Hepatocyte (in vitro differentiated cells): ENCODE data around the gene MYLK2. TPM values are rescaled to one million over a fixed set of nuclear protein-coding genes. Genes with fewer than 3 reads are reported as not detected.

Experiments used
- DNase-seq: peaks from one replicate; pipeline ENCODE4 v3.0.0-alpha.2; 2016; ENCODE audit warnings: low spot score
- H2AFZ ChIP-seq: fragments of 200-600 bp; sonication (generic); 2 replicates; pipeline ENCODE4 v1.6.0; 2016; ENCODE audit warnings: antibody characterized with exemption, mild to moderate bottlenecking
- H3K27ac ChIP-seq: fragments of 200-600 bp; sonication (generic); 2 replicates; pipeline ENCODE4 v1.5.1; 2016; ENCODE audit warnings: mild to moderate bottlenecking
- H3K27me3 ChIP-seq: fragments of 200-600 bp; sonication (generic); 2 replicates; pipeline ENCODE4 v1.6.1; 2016
- H3K36me3 ChIP-seq: fragments of 200-600 bp; sonication (generic); replicated peaks from 2 replicates; pipeline ENCODE4 v1.5.1; 2016; ENCODE audit warnings: low read depth; ENCODE audit not compliant: insufficient read depth
- H3K4me1 ChIP-seq: fragments of 200-600 bp; sonication (generic); 2 replicates; pipeline ENCODE4 v1.5.1; 2016; ENCODE audit warnings: mild to moderate bottlenecking, moderate library complexity; ENCODE audit not compliant: insufficient read depth
- H3K4me2 ChIP-seq: fragments of 200-600 bp; sonication (generic); 2 replicates; pipeline ENCODE4 v1.6.0; 2016
- H3K4me3 ChIP-seq: fragments of 200-600 bp; sonication (generic); 2 replicates; pipeline ENCODE4 v1.5.1; 2016; ENCODE audit warnings: mild to moderate bottlenecking
- H3K79me2 ChIP-seq: fragments of 200-600 bp; sonication (generic); 2 replicates; pipeline ENCODE4 v1.6.0; 2017; ENCODE audit warnings: mild to moderate bottlenecking
- H3K9me2 ChIP-seq: fragments of 200-600 bp; sonication (generic); replicated peaks from 2 replicates; pipeline ENCODE4 v1.6.0; 2017; ENCODE audit warnings: mild to moderate bottlenecking; ENCODE audit not compliant: insufficient read depth
- H3K9me3 ChIP-seq: fragments of 200-600 bp; sonication (generic); 2 replicates; pipeline ENCODE4 v1.5.1; 2016; ENCODE audit warnings: low read depth, mild to moderate bottlenecking
- H4K20me1 ChIP-seq: fragments of 200-600 bp; sonication (generic); 2 replicates; pipeline ENCODE4 v1.6.0; 2016; ENCODE audit warnings: mild to moderate bottlenecking; ENCODE audit not compliant: insufficient read depth, poor library complexity, severe bottlenecking
- CTCF ChIP-seq: fragments of 200-600 bp; sonication (generic); IDR thresholded peaks from 2 replicates; pipeline ENCODE4 v1.5.1; 2016; ENCODE audit warnings: antibody characterized with exemption, mild to moderate bottlenecking; ENCODE audit not compliant: poor library complexity
- EZH2 ChIP-seq: fragments of 200-600 bp; sonication (generic); IDR thresholded peaks from 2 replicates; pipeline ENCODE4 v1.6.1; 2016; ENCODE audit warnings: antibody characterized with exemption, mild to moderate bottlenecking, borderline replicate concordance
- EZH2phosphoT487 ChIP-seq: fragments of 200-600 bp; sonication (generic); IDR thresholded peaks from one replicate; pipeline ENCODE4 v1.6.1; 2018; ENCODE audit warnings: antibody characterized with exemption, mild to moderate bottlenecking, low read depth, moderate library complexity; ENCODE audit not compliant: unreplicated experiment, severe bottlenecking
- WGBS: methylation state at CpG from one replicate; pipeline ENCODE4 v1.1.6; 2016; ENCODE audit warnings: low lambda C conversion rate; ENCODE audit errors: missing lambda C conversion rate; 5-methylcytosine and 5-hydroxymethylcytosine counted together
- polyA plus RNA-seq: library from polyadenylated mRNA; unstranded; fragments of >200 nt; fragmentation: Nextera tagmentation; extraction: Ambion mirVana; gene quantifications from 2 replicates; pipeline ENCODE4 v1.2.1, GENCODE V29; 2016
- total RNA-seq: library from RNA; depleted of rRNA; stranded (reverse); fragments of >200 nt; gene quantifications from 2 replicates; pipeline ENCODE4 v1.2.3, GENCODE V29; 2014

MYLK2 gene
- total and polyA plus RNA-seq, 2 experiments from 2014 or later: 0.33 TPM; not detected in 1

GRCh38 chr20:31875671-31876070, 56.5 kb downstream of the MYLK2 start:
- Histone ChIP-seq H3K9me2 (no peaks in the 10 kb centered on the region), H3K4me1 (peaks cover 7% of the 10 kb centered on the region), H3K36me3 (no peaks in the 10 kb centered on the region), H4K20me1 (no peaks in the 10 kb centered on the region), H3K4me2 (no peak overlapping the region), H3K4me3 (no peak overlapping the region), H3K27ac (no peak overlapping the region), H3K27me3 (no peaks in the 10 kb centered on the region), H3K79me2 (no peaks in the 10 kb centered on the region), H2AFZ (no peak overlapping the region), H3K9me3 (no peaks in the 10 kb centered on the region)
- no peak for DNase-seq
- TF ChIP-seq CTCF (no peak), EZH2 (no peak), EZH2phosphoT487 (no peak)
- WGBS: 95% methylated on average over 2 of the region's 2 CpGs

- Histone ChIP-seq H3K4me2 (no peak overlapping the region), H3K27ac (no peak overlapping the region), H4K20me1 (no peaks in the 10 kb centered on the region), H2AFZ (no peak overlapping the region), H3K4me1 (no peaks in the 10 kb centered on the region), H3K4me3 (no peak overlapping the region), H3K9me2 (no peaks in the 10 kb centered on the region), H3K9me3 (no peaks in the 10 kb centered on the region), H3K36me3 (no peaks in the 10 kb centered on the region), H3K79me2 (no peaks in the 10 kb centered on the region), H3K27me3 (no peaks in the 10 kb centered on the region)
- DNase-seq: no peak
- TF ChIP-seq CTCF: no peak
- TF ChIP-seq EZH2: no peak
- TF ChIP-seq EZH2phosphoT487: no peak
Measured at GRCh38 chr20:31877684-31878083, 58.5 kb downstream of the MYLK2 start.

DNA sequence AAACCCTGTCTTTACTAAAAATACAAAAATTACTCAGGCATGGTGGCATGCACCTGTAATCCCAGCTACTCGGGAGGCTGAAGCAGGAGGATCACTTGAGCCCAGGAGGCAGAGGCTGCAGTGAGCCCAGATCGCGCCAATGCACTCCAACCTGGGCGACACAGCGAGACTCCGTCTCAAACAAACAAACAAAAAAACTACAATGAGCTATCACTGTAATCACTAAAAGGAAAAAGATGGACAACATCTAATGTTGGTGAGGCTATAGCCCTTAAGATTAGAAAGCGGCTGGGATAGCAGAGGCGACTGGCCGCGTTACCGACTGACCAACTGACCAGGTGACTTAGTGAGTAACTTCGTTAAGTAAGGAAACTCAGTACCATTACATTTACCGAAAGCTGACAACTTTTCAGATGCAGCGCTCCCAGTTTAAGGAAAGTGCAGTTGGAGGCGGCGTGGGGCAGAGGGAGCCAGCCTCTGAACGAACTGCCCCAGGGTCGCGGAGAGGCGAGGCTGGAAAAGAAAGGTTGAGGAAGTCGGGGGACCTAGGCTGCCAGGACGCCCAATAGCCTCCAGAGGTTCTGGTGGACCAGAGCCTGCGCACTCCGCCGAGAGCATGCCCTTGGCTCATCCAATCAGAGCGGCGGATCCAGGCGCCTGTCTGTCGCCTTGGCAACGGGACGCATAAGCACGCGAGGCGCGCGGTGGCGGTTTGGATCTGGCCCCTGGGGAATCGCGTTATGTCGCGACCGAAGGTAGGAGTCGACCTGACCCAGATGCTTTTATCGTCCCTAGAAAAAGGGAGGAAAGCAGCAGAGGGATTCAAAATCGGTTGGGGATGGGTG, 60.2 kb downstream of the MYLK2 start:
- Histone ChIP-seq H2AFZ (peak overlapping the region; percentile 98), H3K9me3 (no peaks in the 10 kb centered on the region), H3K27me3 (no peaks in the 10 kb centered on the region), H3K36me3 (no peaks in the 10 kb centered on the region), H3K4me3 (peak overlapping the region; percentile 48), H3K4me2 (peak overlapping the region; percentile 86), H4K20me1 (no peaks in the 10 kb centered on the region), H3K9me2 (no peaks in the 10 kb centered on the region), H3K27ac (peak overlapping the region; percentile 80), H3K79me2 (no peaks in the 10 kb centered on the region), H3K4me1 (no peaks in the 10 kb centered on the region)
- TF ChIP-seq CTCF: no peak
- no peak for TF ChIP-seq EZH2phosphoT487
- TF ChIP-seq EZH2: no peak
- 7% methylated on average over 45 of the region's 45 CpGs for WGBS
- peak; percentile 100 for DNase-seq
